WERI-Rb-1 (cell line): ENCODE data around the gene CDH4.

Experiments used
- DNase-seq: peaks from one replicate; pipeline ENCODE4 v3.0.0-alpha.2; 2020
- H3K27ac ChIP-seq: fragments of 250-450 bp; sonication (Bioruptor Pico); 2 replicates; pipeline ENCODE4 v1.5.1; 2020; ENCODE audit warnings: mild to moderate bottlenecking, moderate library complexity
- H3K27me3 ChIP-seq: fragments of 250-450 bp; sonication (Bioruptor Pico); 2 replicates; pipeline ENCODE4 v1.5.1; 2021; ENCODE audit warnings: mild to moderate bottlenecking, low read depth, moderate library complexity; ENCODE audit not compliant: insufficient read depth, severe bottlenecking
- H3K36me3 ChIP-seq: fragments of 250-450 bp; sonication (Bioruptor Pico); 2 replicates; pipeline ENCODE4 v1.5.1; 2020; ENCODE audit warnings: mild to moderate bottlenecking, moderate library complexity
- H3K4me3 ChIP-seq: 2 replicates; pipeline ENCODE4 v1.5.1; 2011; ENCODE audit warnings: low read depth, mild to moderate bottlenecking, control low read depth, low read length
- H3K9me3 ChIP-seq: fragments of 250-450 bp; sonication (Bioruptor Pico); 2 replicates; pipeline ENCODE4 v1.5.1; 2021; ENCODE audit warnings: mild to moderate bottlenecking, moderate library complexity; ENCODE audit not compliant: severe bottlenecking
- CTCF ChIP-seq: IDR thresholded peaks from 2 replicates; pipeline ENCODE4 v1.5.1; 2011; ENCODE audit warnings: low read depth, mild to moderate bottlenecking, control low read depth, inconsistent platforms, low read length

The CDH4 gene

GRCh38 chr20:61885759-61886715 is 634.0 kb downstream of the CDH4 start:
- no peak overlapping the region for H3K27ac ChIP-seq
- no peak for DNase-seq
- no peak overlapping the region for H3K4me3 ChIP-seq
- H3K9me3 ChIP-seq = no peaks in the 10 kb centered on the region
- H3K27me3 ChIP-seq = peaks cover 87% of the 10 kb centered on the region
- no peak for TF ChIP-seq CTCF
- H3K36me3 ChIP-seq = no peaks in the 10 kb centered on the region

GRCh38 chr20:61886721-61887595 is 634.9 kb downstream of the CDH4 start:
- DNase-seq = peak; percentile 65
- TF ChIP-seq CTCF = peak; percentile 95
- no peaks in the 10 kb centered on the region for H3K9me3 ChIP-seq
- no peak overlapping the region for H3K4me3 ChIP-seq
- no peak overlapping the region for H3K27ac ChIP-seq
- peaks cover 87% of the 10 kb centered on the region for H3K27me3 ChIP-seq
- no peaks in the 10 kb centered on the region for H3K36me3 ChIP-seq

- Histone ChIP-seq H3K27ac (no peak overlapping the region), H3K36me3 (no peaks in the 10 kb centered on the region), H3K27me3 (peaks cover 84% of the 10 kb centered on the region), H3K9me3 (no peaks in the 10 kb centered on the region), H3K4me3 (no peak overlapping the region)
- no peak for TF ChIP-seq CTCF
- DNase-seq = no peak
Measured at GRCh38 chr20:61887596-61888093, 635.6 kb downstream of the CDH4 start.

- Histone ChIP-seq H3K4me3 (no peak overlapping the region), H3K9me3 (no peaks in the 10 kb centered on the region), H3K27ac (no peak overlapping the region), H3K36me3 (no peaks in the 10 kb centered on the region), H3K27me3 (peaks cover 78% of the 10 kb centered on the region)
- no peak for DNase-seq
- no peak for TF ChIP-seq CTCF
Measured at GRCh38 chr20:61888101-61888865, 636.2 kb downstream of the CDH4 start.

GRCh38 chr20:61889659-61890058 is 637.6 kb downstream of the CDH4 start:
- Histone ChIP-seq H3K4me3 (no peak overlapping the region), H3K27ac (no peak overlapping the region), H3K36me3 (no peaks in the 10 kb centered on the region), H3K27me3 (peaks cover 73% of the 10 kb centered on the region), H3K9me3 (no peaks in the 10 kb centered on the region)
- TF ChIP-seq CTCF = no peak
- DNase-seq = no peak
